Coronary artery (tissue), 2 donors: ENCODE data around the gene CCDC196.

Experiments
- DNase-seq: peaks from one replicate; pipeline ENCODE4 v3.0.0-alpha.2; 2017; ENCODE audit warnings: low spot score
- H3K27ac ChIP-seq, 2 donors: fragments of 200-600 bp; sonication (generic); one replicate each; pipeline ENCODE4 v1.5.1; 2016 to 2019
- H3K4me3 ChIP-seq: fragments of 200-600 bp; sonication (generic); 2 replicates; pipeline ENCODE4 v1.5.1; 2016; ENCODE audit warnings: mild to moderate bottlenecking, moderate library complexity
- CTCF ChIP-seq: fragments of 200-600 bp; sonication (generic); IDR thresholded peaks from one replicate; pipeline ENCODE4 v1.5.1; 2019; ENCODE audit warnings: antibody characterized with exemption

The CCDC196 gene

DNA sequence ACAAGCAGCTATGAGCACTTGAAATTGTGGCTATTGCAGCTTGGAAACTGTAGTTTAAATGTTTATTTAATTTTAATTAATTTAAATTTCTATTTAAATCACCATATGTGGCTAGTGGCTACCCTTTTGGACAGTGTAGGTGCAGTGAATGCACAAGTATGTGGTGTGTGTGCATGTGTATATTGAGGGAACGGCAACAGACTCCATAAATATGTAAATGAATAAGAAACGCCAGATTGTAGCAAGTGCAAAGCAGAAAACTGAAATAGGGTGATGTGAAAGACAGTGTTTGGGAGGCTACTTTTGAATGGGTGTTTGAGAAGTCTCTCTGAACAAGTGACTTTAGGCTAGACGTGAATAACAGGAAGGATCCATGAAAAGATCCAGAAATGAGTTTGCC lies 32.7 kb upstream of the CCDC196 start:
- no peak for TF ChIP-seq CTCF

GRCh38 chr14:66459603-66460002 lies 26.6 kb upstream of the CCDC196 start:
- Histone ChIP-seq H3K27ac (no peak overlapping the region), H3K4me3 (no peak overlapping the region)
- TF ChIP-seq CTCF: no peak
- no peak for DNase-seq

More for the DNA sequence above, 32.7 kb upstream of the CCDC196 start:
- no peak overlapping the region for H3K4me3 ChIP-seq
- no peak overlapping the region for H3K27ac ChIP-seq
- DNase-seq: no peak

GRCh38 chr14:66464261-66464660 lies 21.9 kb upstream of the CCDC196 start:
- TF ChIP-seq CTCF: no peak
- DNase-seq: no peak

DNA sequence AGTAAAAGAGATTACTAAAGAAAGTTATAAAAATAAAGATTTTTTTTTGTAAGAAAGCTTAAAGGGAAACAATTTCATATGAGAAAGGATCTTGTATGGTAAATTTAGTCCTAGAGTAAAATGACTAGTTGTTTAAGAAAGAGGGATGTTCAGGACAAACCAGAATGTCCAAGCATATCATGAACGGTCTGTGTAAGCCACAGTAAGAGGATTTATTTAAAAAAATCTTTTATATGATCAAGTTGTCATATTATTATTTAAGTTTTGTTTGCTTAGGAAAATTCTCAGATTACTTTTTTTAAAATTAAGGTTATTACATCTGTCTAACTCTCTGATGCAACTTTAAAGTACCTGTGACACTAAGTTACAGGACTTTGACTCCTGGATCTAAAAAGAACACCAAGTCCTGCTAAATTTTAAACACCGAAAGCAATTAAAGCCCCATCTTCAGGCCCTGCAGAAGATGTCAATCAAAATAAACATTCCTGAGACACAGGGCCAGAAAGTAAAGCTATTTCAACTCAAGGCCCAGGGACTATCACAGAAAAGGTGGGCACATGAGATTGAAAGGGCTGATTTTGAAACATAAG lies 17.3 kb upstream of the CCDC196 start:
- no peak for DNase-seq
- no peak for TF ChIP-seq CTCF
- Histone ChIP-seq H3K4me3 (no peak overlapping the region), H3K27ac (no peak overlapping the region)

More at GRCh38 chr14:66464261-66464660, 21.9 kb upstream of the CCDC196 start:
- H3K4me3 ChIP-seq: no peak overlapping the region
- H3K27ac ChIP-seq: no peak overlapping the region

DNA sequence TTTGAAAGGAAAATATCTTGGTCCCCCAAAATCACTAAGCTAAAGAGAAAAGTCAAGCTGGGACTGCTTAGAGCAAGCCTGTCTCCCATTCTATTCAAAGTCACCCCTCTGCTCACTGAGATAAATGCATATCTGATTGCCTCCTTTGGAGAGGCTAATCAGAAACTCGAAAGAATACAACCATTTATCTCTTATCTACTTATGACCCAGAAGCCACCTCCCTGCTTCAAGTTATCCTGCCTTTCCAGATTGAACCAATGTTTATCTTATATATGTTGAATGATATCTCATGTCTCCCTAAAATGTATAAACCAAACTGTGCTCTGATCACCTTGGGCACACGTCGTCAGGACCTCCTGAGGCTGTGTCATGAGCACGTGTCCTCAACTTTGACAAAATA lies 14.6 kb upstream of the CCDC196 start:
- H3K27ac ChIP-seq: no peak overlapping the region
- TF ChIP-seq CTCF: no peak
- H3K4me3 ChIP-seq: no peak overlapping the region
- no peak for DNase-seq

- no peak for TF ChIP-seq CTCF
- DNase-seq: no peak
- H3K4me3 ChIP-seq: no peak overlapping the region
- no peak overlapping the region for H3K27ac ChIP-seq
These were observed 13.9 kb upstream of the CCDC196 start for GRCh38 chr14:66472251-66472650.

DNA sequence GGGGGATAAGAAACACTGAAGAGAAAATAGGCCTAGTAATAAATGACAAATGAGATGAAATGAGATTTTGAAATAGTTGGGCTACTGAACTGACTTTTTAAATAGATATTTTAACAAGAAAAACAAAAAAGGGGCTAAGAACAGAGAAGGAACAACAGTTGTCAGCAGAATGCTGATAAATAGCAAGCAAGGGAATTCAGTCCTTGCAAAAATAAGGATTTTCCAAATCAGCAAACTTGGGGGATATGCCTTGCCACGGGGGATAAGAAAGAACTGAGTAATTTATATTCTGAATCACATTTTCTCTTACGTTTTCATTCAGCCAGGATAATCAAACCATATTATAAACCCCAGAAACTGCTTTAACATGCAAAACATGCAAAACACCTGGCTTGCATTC lies 12.9 kb upstream of the CCDC196 start:
- H3K27ac ChIP-seq: no peak overlapping the region
- TF ChIP-seq CTCF: no peak
- DNase-seq: no peak
- no peak overlapping the region for H3K4me3 ChIP-seq
